Smooth muscle cell (in vitro differentiated cells): ENCODE results near the gene FOXE1. TPM values are rescaled to one million over a fixed set of nuclear protein-coding genes. Genes with fewer than 3 reads are reported as not detected.
A peak's percentile ranks its signal among the peaks of the same experiment; 100 is the strongest.

Experiments
- DNase-seq: peaks from one replicate; lab custom pipeline; 2025; ENCODE audit not compliant: unreplicated experiment; lab: John Stamatoyannopoulos, UW
- H2AFZ ChIP-seq: fragments of 200-600 bp; sonication (generic); 2 replicates; pipeline ENCODE4 v1.6.0; 2016; ENCODE audit warnings: antibody characterized with exemption, low read depth, mild to moderate bottlenecking
- H3F3A ChIP-seq: fragments of 200-600 bp; sonication (generic); 2 replicates; pipeline ENCODE4 v1.6.0; 2017; ENCODE audit warnings: antibody characterized with exemption, low read depth
- H3K27ac ChIP-seq: fragments of 200-600 bp; sonication (generic); 2 replicates; pipeline ENCODE4 v1.5.1; 2016; ENCODE audit warnings: low read depth, mild to moderate bottlenecking
- H3K27me3 ChIP-seq: fragments of 200-600 bp; sonication (generic); 2 replicates; pipeline ENCODE4 v1.6.1; 2016; ENCODE audit warnings: low read depth, mild to moderate bottlenecking
- H3K36me3 ChIP-seq: fragments of 200-600 bp; sonication (generic); 2 replicates; pipeline ENCODE4 v1.5.1; 2016; ENCODE audit warnings: low read depth
- H3K4me1 ChIP-seq: fragments of 200-600 bp; sonication (generic); 2 replicates; pipeline ENCODE4 v1.5.1; 2016; ENCODE audit warnings: low read depth
- H3K4me2 ChIP-seq: fragments of 200-600 bp; sonication (generic); 2 replicates; pipeline ENCODE4 v1.6.0; 2016; ENCODE audit warnings: mild to moderate bottlenecking
- H3K4me3 ChIP-seq: fragments of 200-600 bp; sonication (generic); 2 replicates; pipeline ENCODE4 v1.5.1; 2016; ENCODE audit warnings: mild to moderate bottlenecking
- H3K79me2 ChIP-seq: fragments of 200-600 bp; sonication (generic); 2 replicates; pipeline ENCODE4 v1.6.0; 2016; ENCODE audit warnings: low read depth, mild to moderate bottlenecking
- H3K9ac ChIP-seq: fragments of 200-600 bp; sonication (generic); 2 replicates; pipeline ENCODE4 v1.6.0; 2016; ENCODE audit warnings: low read depth
- H3K9me3 ChIP-seq: fragments of 200-600 bp; sonication (generic); replicated peaks from 2 replicates; pipeline ENCODE4 v1.5.1; 2016; ENCODE audit warnings: low read depth
- H4K20me1 ChIP-seq: fragments of 200-600 bp; sonication (generic); 2 replicates; pipeline ENCODE4 v1.6.0; 2016; ENCODE audit warnings: low read depth
- WGBS: methylation state at CpG from one replicate; pipeline ENCODE4 v1.1.7; 2016; ENCODE audit warnings: low lambda C conversion rate; 5-methylcytosine and 5-hydroxymethylcytosine counted together
- polyA plus RNA-seq: library from polyadenylated mRNA; unstranded; fragments of >200 nt; fragmentation: Nextera tagmentation; extraction: Ambion mirVana; gene quantifications from 2 replicates; pipeline ENCODE4 v1.2.1, GENCODE V29; 2016
- total RNA-seq: library from RNA; depleted of rRNA; stranded (reverse); fragments of >200 nt; gene quantifications from 2 replicates; pipeline ENCODE4 v1.2.3, GENCODE V29; 2014
- TF ChIP-seq, protein P1 (sequence below): fragments of 200-600 bp; sonication (generic); IDR thresholded peaks from 2 replicates; pipeline ENCODE4 v1.5.1; 2017; ENCODE audit warnings: borderline replicate concordance, mild to moderate bottlenecking, antibody characterized with exemption; ENCODE audit not compliant: insufficient read depth, poor library complexity, severe bottlenecking

The FOXE1 gene
- total and polyA plus RNA-seq, 2 experiments from 2014 or later, result not detected

DNA sequence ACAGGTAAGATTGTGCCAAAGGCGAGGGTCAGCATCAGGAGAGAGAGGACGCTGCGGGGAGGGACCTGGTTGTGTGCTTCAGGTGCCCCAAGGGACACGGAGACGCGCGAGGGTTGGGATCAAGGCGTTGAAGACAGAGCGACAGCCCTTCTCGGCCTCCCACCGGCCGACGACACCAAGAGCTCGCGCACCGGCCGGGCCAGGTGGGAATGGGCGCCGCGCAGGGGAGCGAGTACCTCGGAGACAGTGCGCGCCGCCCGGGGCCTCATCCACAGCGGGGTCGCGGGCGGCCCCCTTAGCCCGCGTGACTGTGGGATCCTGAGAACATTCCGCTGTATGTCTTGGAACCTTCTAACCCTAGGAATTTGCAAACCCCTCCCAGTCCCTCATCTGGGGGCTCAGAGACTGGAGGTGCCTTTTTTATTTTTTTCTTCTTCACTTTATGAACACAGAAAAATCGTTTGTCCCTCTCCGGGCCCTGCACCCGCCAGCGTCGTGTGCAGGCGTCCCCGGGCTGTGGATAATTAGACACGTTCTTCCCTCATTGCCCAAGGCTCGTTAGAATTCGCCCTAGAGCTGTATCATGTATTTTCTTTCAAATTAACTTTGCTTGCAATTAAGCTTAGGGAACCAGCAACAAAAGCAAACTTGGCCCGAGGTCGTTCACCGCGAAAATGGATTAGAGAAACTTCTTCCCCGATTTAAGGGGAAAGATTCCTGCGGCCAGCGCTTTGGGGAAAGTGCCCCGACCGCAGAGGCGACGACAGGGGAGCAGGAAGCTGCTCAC is 4.8 kb downstream of the FOXE1 start:
- WGBS, result 3% methylated on average over 54 of the region's 54 CpGs
- no peak for DNase-seq
- Histone ChIP-seq H3K4me1 (peaks cover 7% of the 10 kb centered on the region), H3K9ac (no peak overlapping the region), H2AFZ (no peak overlapping the region), H3K27ac (no peak overlapping the region), H3K4me2 (peak overlapping the region; percentile 20), H3K9me3 (no peaks in the 10 kb centered on the region), H3K79me2 (no peaks in the 10 kb centered on the region), H3K27me3 (peaks cover 100% of the 10 kb centered on the region), H3K4me3 (peak overlapping the region; percentile 3), H4K20me1 (no peaks in the 10 kb centered on the region), H3F3A (no peaks in the 10 kb centered on the region), H3K36me3 (no peaks in the 10 kb centered on the region)
- TF ChIP-seq, protein P1, sequence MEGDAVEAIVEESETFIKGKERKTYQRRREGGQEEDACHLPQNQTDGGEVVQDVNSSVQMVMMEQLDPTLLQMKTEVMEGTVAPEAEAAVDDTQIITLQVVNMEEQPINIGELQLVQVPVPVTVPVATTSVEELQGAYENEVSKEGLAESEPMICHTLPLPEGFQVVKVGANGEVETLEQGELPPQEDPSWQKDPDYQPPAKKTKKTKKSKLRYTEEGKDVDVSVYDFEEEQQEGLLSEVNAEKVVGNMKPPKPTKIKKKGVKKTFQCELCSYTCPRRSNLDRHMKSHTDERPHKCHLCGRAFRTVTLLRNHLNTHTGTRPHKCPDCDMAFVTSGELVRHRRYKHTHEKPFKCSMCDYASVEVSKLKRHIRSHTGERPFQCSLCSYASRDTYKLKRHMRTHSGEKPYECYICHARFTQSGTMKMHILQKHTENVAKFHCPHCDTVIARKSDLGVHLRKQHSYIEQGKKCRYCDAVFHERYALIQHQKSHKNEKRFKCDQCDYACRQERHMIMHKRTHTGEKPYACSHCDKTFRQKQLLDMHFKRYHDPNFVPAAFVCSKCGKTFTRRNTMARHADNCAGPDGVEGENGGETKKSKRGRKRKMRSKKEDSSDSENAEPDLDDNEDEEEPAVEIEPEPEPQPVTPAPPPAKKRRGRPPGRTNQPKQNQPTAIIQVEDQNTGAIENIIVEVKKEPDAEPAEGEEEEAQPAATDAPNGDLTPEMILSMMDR, result no peak

DNA sequence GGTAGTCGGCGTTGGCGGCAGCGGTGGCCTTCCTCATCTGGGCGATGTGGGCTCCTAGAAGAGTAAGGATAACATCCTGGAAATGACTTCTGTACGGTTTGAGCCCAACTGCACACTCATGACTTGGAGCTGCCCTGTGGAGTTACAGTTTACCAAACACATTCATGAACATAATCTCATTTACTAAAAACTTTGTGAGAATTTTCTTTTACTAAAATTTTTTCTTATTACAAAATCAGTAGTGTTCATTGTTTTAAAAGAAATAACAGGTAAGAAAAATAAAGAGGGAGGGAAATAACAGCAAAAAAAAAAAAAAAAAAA is 5.3 kb downstream of the FOXE1 start:
- Histone ChIP-seq H3K4me2 (peak overlapping the region; percentile 20), H3K36me3 (no peaks in the 10 kb centered on the region), H3K9me3 (no peaks in the 10 kb centered on the region), H3K4me3 (peak overlapping the region; percentile 3), H4K20me1 (no peaks in the 10 kb centered on the region), H3K27ac (no peak overlapping the region), H3K9ac (no peak overlapping the region), H2AFZ (no peak overlapping the region), H3K79me2 (no peaks in the 10 kb centered on the region), H3K4me1 (peaks cover 7% of the 10 kb centered on the region), H3K27me3 (peaks cover 97% of the 10 kb centered on the region), H3F3A (no peaks in the 10 kb centered on the region)
- DNase-seq, result no peak
- TF ChIP-seq, protein P1, result no peak
- 2% methylated on average over 6 of the region's 6 CpGs for WGBS

DNA sequence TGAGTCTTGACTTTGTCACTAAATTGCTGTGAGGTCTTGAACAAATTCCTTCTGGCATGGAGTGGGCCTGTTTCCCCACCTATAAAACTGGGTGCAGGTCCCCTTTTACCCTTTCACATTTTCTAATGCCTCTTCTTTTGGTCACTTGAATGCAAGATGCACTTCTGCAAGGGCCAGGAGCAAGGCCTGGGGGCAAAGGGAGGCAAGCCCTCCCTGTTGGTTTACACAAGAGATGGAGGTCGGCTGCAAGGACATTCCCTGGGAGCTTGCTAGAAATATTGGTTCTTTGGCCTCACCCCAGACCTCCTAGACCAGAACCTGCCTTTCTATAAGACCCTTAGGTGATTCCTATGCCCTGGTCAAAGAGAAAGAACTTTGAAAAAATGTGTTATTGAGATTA is 5.8 kb downstream of the FOXE1 start:
- H4K20me1 ChIP-seq, result no peaks in the 10 kb centered on the region
- WGBS, result 38% methylated on average over 1 of the region's 1 CpG

More for the DNA sequence above, 5.8 kb downstream of the FOXE1 start:
- no peaks in the 10 kb centered on the region for H3F3A ChIP-seq
- H2AFZ ChIP-seq, result no peak overlapping the region
- DNase-seq, result no peak
- H3K9ac ChIP-seq, result no peak overlapping the region
- no peaks in the 10 kb centered on the region for H3K9me3 ChIP-seq
- peaks cover 7% of the 10 kb centered on the region for H3K4me1 ChIP-seq
- H3K79me2 ChIP-seq, result no peaks in the 10 kb centered on the region
- no peak overlapping the region for H3K27ac ChIP-seq
- H3K36me3 ChIP-seq, result no peaks in the 10 kb centered on the region
- peaks cover 96% of the 10 kb centered on the region for H3K27me3 ChIP-seq
- TF ChIP-seq, protein P1, result no peak
- no peak overlapping the region for H3K4me3 ChIP-seq
- no peak overlapping the region for H3K4me2 ChIP-seq
